ENCODE measurements around the gene PPIL1.

PPIL1 gene

GRCh38 chr6:36858407-36858981 is 16.1 kb downstream of the PPIL1 start:
- DNase-seq (ENCODE audit: extremely low spot score, insufficient read length, low read depth) = no peak
- FAIRE-seq = no peak

- DNase-seq (ENCODE audit: extremely low spot score, insufficient read length, low read depth) (no peak), FAIRE-seq (no peak)
Measured at GRCh38 chr6:36857325-36857724, 17.3 kb downstream of the PPIL1 start.

GRCh38 chr6:36856277-36856676 is 18.3 kb downstream of the PPIL1 start:
- DNase-seq (ENCODE audit: extremely low spot score, insufficient read length, low read depth) (no peak), FAIRE-seq (no peak)

GRCh38 chr6:36855750-36856149 is 18.9 kb downstream of the PPIL1 start:
- FAIRE-seq (no peak), DNase-seq (ENCODE audit: extremely low spot score, insufficient read length, low read depth) (no peak)

- DNase-seq (ENCODE audit: extremely low spot score, insufficient read length, low read depth) = no peak
- FAIRE-seq = no peak
Measured at GRCh38 chr6:36853325-36853724, 21.3 kb downstream of the PPIL1 start.

- FAIRE-seq = no peak
- no peak for DNase-seq (ENCODE audit: extremely low spot score, insufficient read length, low read depth)
Measured at GRCh38 chr6:36852481-36853147, 22.0 kb downstream of the PPIL1 start.

- FAIRE-seq = no peak
- DNase-seq (ENCODE audit: extremely low spot score, insufficient read length, low read depth) = no peak
Measured at GRCh38 chr6:36851626-36852025, 23.0 kb downstream of the PPIL1 start.

- no peak for FAIRE-seq
- no peak for DNase-seq (ENCODE audit: extremely low spot score, insufficient read length, low read depth)
Measured at GRCh38 chr6:36851149-36851614, 23.4 kb downstream of the PPIL1 start.

- no peak for DNase-seq (ENCODE audit: extremely low spot score, insufficient read length, low read depth)
- no peak for FAIRE-seq
Measured at GRCh38 chr6:36850021-36850420, 24.6 kb downstream of the PPIL1 start.

- FAIRE-seq (no peak), DNase-seq (ENCODE audit: extremely low spot score, insufficient read length, low read depth) (no peak)
Measured at GRCh38 chr6:36848658-36849441, 25.8 kb downstream of the PPIL1 start.

- FAIRE-seq (no peak), DNase-seq (ENCODE audit: extremely low spot score, insufficient read length, low read depth) (no peak)
Measured at GRCh38 chr6:36847991-36848390, 26.6 kb downstream of the PPIL1 start.

GRCh38 chr6:36847152-36847551 is 27.5 kb downstream of the PPIL1 start:
- DNase-seq (ENCODE audit: extremely low spot score, insufficient read length, low read depth) (no peak), FAIRE-seq (no peak)

- FAIRE-seq (no peak), DNase-seq (ENCODE audit: extremely low spot score, insufficient read length, low read depth) (no peak)
Measured at GRCh38 chr6:36845233-36845632, 29.4 kb downstream of the PPIL1 start.

GRCh38 chr6:36844232-36845170 is 30.1 kb downstream of the PPIL1 start:
- FAIRE-seq (no peak), DNase-seq (ENCODE audit: extremely low spot score, insufficient read length, low read depth) (no peak)

- DNase-seq (ENCODE audit: extremely low spot score, insufficient read length, low read depth) (no peak), FAIRE-seq (no peak)
Measured at GRCh38 chr6:36843170-36843569, 31.4 kb downstream of the PPIL1 start.

- no peak for DNase-seq (ENCODE audit: extremely low spot score, insufficient read length, low read depth)
- no peak for FAIRE-seq
Measured at GRCh38 chr6:36841756-36842155, 32.8 kb downstream of the PPIL1 start.

GRCh38 chr6:36840432-36841403 is 33.9 kb downstream of the PPIL1 start:
- FAIRE-seq = no peak
- no peak for DNase-seq (ENCODE audit: extremely low spot score, insufficient read length, low read depth)

- FAIRE-seq = no peak
- peak; percentile 14 for DNase-seq (ENCODE audit: extremely low spot score, insufficient read length, low read depth)
Measured at GRCh38 chr6:36839749-36840431, 34.7 kb downstream of the PPIL1 start.

Measured in GM18507 (cell line).